Vagina (tissue), 2 donors: ENCODE data around the gene TBC1D19. TPM values are rescaled to one million over a fixed set of nuclear protein-coding genes. Genes with fewer than 3 reads are reported as not detected.
"Not testable (repeated sequence)": the region's sequence is repeated elsewhere in the genome, so short reads cannot be mapped to it uniquely, and the experiment has no call there.

Experiments used
- DNase-seq, 2 donors: peaks; one replicate each; pipeline ENCODE4 v3.0.0-alpha.2; 2017; ENCODE audit errors: extremely low spot score in 2 of 2
- H3K27ac ChIP-seq: fragments of 200-600 bp; sonication (generic); one replicate; pipeline ENCODE4 v1.5.1; 2019
- H3K27me3 ChIP-seq: fragments of 200-600 bp; sonication (generic); one replicate; pipeline ENCODE4 v1.5.1; 2019
- H3K36me3 ChIP-seq, 2 donors: fragments of 200-600 bp; sonication (generic); one replicate each; pipeline ENCODE4 v1.5.1; 2017 to 2019
- H3K4me1 ChIP-seq: fragments of 200-600 bp; sonication (generic); one replicate; pipeline ENCODE4 v1.5.1; 2019
- H3K4me3 ChIP-seq, 2 donors: fragments of 200-600 bp; sonication (generic); 1 replicate in 1 of 2; 2 replicates in 1 of 2; pipeline ENCODE4 v1.5.1; 2016 to 2019
- H3K9me3 ChIP-seq: fragments of 200-600 bp; sonication (generic); one replicate; pipeline ENCODE4 v1.5.1; 2019
- POLR2A ChIP-seq, 2 donors: fragments of 450-650 bp; IDR thresholded peaks; one replicate each; pipeline ENCODE4 v1.6.1; 2017; ENCODE audit warnings: antibody characterized with exemption in 2 of 2, mild to moderate bottlenecking in 2 of 2, moderate library complexity in 2 of 2
- POLR2AphosphoS5 ChIP-seq, 2 donors: sonication (generic); formaldehyde crosslinking; IDR thresholded peaks; one replicate each; pipeline ENCODE4 v1.9.0; 2017; ENCODE audit warnings: antibody characterized with exemption in 2 of 2, mild to moderate bottlenecking in 2 of 2, low read depth in 1 of 2; ENCODE audit not compliant: insufficient read depth in 1 of 2
- intact Hi-C: fragments of 100-400 bp; cut with DNase I; formaldehyde crosslinking; loops from one replicate; pipeline ENCODE4 v1.15.1; 2023
- total RNA-seq: library from RNA; depleted of rRNA; stranded (reverse); fragments of >200 nt; gene quantifications from one replicate; pipeline ENCODE4 v1.2.3, GENCODE V29; 2016
- TF ChIP-seq, protein P1 (sequence below), 3 experiments: fragments of 450-650 bp in 2 of 3; fragments of 200-600 bp in 1 of 3; sonication (generic) in 1 of 3; IDR thresholded peaks; one replicate each; pipeline ENCODE4 v1.5.1; 2017 to 2019; ENCODE audit warnings: antibody characterized with exemption in 3 of 3, mild to moderate bottlenecking in 2 of 3, moderate library complexity in 2 of 3

TBC1D19 gene, protein sequence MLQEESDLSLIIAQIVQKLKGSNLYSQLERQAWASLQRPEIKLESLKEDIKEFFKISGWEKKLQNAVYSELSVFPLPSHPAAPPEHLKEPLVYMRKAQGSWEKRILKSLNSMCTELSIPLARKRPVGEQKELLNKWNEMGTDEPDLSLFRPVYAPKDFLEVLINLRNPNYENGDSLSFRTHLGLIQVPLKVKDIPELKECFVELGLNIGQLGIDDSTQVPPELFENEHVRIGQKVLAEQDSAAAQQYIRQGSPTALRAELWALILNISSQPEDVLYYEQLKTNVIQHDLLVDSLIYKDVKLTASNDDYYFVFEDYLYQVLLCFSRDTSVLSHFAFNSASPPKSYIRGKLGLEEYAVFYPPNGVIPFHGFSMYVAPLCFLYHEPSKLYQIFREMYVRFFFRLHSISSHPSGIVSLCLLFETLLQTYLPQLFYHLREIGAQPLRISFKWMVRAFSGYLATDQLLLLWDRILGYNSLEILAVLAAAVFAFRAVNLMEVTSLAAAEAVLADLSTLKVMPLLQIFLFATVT
- 10.8 TPM for total RNA-seq

DNA sequence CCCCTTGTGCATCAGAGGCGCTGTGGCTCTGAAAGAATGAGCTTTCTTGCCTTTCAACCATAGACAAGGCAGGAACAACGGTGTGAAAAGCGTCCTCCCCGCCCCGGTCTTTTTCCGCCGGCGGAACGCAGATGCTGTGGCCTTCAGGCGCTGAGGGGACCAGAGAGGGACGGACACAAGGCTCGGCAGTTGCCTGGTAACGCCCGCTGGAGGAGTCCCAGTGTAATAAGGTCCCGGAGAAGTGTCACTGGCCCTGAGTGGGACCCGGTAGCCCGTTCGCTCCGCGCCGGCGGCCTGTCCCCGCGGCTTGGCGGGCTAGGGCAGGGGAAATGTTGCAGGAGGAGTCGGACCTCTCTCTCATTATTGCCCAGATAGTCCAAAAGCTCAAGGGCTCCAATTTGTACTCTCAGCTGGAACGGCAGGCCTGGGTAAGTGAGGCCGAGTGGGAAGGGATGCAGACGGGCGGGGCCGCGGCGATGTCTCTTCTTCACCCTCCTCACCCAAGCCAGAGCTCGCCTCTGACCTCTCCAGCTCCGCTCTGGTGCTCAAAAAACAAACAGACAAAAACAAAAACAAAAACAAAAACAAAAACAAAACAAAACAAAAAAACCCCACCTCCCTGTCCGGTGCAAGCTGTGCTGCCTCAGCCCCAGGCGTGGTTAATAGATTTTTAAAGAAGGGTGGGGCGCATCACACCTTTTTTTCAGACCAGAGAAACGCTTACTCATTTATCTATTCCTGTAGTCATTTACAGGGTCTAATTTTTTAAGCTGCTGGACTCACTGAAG is at the start of gene TBC1D19:
Gene TBC1D19 (plus strand): TSS at position 220 of the 788 bp plus-strand sequence. CDS start 110 bp downstream, at position 330.
- H3K9me3 ChIP-seq = no peaks in the 10 kb centered on the region
- intact Hi-C loops = no loop called here
- H3K27me3 ChIP-seq = no peaks in the 10 kb centered on the region
- H3K27ac ChIP-seq = peak within 1 kb of the TSS; percentile 62
- peak; percentile 72 to 79 for TF ChIP-seq POLR2AphosphoS5 (IDR thresholded peaks at IDR 0.05; ENCODE audit: insufficient read depth in 1 of 2, low read depth in 1 of 2)
- no peak for TF ChIP-seq POLR2A (IDR thresholded peaks at IDR 0.05)
- TF ChIP-seq, protein P1, sequence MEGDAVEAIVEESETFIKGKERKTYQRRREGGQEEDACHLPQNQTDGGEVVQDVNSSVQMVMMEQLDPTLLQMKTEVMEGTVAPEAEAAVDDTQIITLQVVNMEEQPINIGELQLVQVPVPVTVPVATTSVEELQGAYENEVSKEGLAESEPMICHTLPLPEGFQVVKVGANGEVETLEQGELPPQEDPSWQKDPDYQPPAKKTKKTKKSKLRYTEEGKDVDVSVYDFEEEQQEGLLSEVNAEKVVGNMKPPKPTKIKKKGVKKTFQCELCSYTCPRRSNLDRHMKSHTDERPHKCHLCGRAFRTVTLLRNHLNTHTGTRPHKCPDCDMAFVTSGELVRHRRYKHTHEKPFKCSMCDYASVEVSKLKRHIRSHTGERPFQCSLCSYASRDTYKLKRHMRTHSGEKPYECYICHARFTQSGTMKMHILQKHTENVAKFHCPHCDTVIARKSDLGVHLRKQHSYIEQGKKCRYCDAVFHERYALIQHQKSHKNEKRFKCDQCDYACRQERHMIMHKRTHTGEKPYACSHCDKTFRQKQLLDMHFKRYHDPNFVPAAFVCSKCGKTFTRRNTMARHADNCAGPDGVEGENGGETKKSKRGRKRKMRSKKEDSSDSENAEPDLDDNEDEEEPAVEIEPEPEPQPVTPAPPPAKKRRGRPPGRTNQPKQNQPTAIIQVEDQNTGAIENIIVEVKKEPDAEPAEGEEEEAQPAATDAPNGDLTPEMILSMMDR (IDR thresholded peaks at IDR 0.05) = peak in 1 of 3 experiments; percentile 26
- peak within 1 kb of the TSS; percentile 67 to 71 for H3K4me3 ChIP-seq
- no peaks in the 10 kb centered on the region for H3K36me3 ChIP-seq
- peaks cover 15% of the 10 kb centered on the region for H3K4me1 ChIP-seq
- DNase-seq = peak in 1 of 2 donors; percentile 88

DNA sequence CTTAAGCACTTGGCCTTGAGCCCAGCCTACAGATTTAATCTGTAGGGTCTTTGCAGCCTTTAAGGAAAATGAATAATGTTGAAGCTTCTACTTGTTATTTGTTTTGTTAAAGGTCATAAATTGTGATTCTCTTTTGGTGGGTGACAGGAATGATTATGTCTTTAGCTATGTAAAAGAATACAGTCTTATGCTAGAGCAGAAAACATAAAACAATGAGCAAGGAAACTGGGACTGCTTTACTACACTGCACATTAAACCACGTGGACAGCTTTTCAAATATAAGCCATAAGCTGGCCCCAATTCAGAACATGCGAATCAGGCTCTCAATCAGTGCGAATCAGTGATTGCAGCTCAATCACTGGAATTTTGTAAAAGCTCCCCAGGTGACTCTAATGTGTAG is 40.9 kb upstream of the TBC1D19 start:
- TF ChIP-seq, protein P1 (IDR thresholded peaks at IDR 0.05) = no peak
- no peak for TF ChIP-seq POLR2AphosphoS5 (IDR thresholded peaks at IDR 0.05; ENCODE audit: insufficient read depth in 1 of 2, low read depth in 1 of 2)
- TF ChIP-seq POLR2A (IDR thresholded peaks at IDR 0.05) = no peak
- no peak for DNase-seq
- Histone ChIP-seq H3K27ac (no peak overlapping the region), H3K4me1 (no peaks in the 10 kb centered on the region), H3K36me3 (no peaks in the 10 kb centered on the region), H3K9me3 (no peaks in the 10 kb centered on the region), H3K4me3 (no peak overlapping the region), H3K27me3 (no peaks in the 10 kb centered on the region)
- intact Hi-C loops = loop anchor here (2.0 kb wide), 1 partner anchor 74 kb away; no protein-coding TSS in a partner anchor

DNA sequence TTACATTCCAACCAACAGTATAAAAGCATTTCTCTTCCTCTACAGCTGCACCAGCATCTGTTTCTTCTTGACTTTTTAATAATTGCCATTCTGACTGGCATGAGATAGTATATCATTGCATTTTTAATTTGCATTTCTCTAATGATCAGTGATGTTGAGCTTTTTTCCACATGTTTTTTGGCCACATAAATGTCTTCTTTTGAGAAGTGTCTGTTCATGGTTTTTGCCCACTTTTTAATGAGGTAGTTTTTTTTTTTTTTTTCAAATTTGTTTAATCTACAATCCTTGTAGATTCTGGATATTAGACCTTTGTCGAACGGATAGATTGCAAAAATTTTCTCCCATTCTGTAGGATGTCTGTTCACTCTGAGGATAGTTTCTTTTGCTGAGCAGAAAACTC is 39.5 kb upstream of the TBC1D19 start:
- Histone ChIP-seq H3K36me3 (no peaks in the 10 kb centered on the region), H3K27me3 (no peaks in the 10 kb centered on the region), H3K4me1 (no peaks in the 10 kb centered on the region), H3K27ac (no peak overlapping the region), H3K4me3 (no peak overlapping the region), H3K9me3 (no peaks in the 10 kb centered on the region)
- TF ChIP-seq POLR2AphosphoS5 (IDR thresholded peaks at IDR 0.05; ENCODE audit: insufficient read depth in 1 of 2, low read depth in 1 of 2) (no peak), POLR2A (IDR thresholded peaks at IDR 0.05) (no peak)
- TF ChIP-seq, protein P1 (IDR thresholded peaks at IDR 0.05) = no peak
- no peak for DNase-seq
- intact Hi-C loops = no loop called here

DNA sequence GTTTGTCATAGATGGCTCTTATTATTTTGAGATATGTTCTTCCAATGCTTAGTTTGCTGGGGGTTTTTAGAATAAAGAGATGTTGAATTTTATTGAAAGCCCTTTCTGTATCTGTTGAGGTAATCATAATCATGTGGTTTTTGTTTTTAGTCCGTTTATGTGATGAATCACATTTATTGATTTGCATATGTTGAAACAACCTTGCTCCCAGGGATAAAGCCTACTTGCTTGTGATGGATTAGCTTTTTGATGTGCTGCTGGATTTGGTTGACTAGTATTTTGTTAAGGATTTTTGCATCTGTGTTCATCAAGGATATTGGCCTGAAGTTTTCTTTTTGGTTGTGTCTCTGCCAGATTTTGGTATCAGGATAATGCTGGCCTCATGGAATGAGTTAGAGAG is 35.5 kb upstream of the TBC1D19 start:
- H3K27me3 ChIP-seq, H3K9me3 ChIP-seq, H3K4me3 ChIP-seq, H3K27ac ChIP-seq, DNase-seq, intact Hi-C loops, H3K4me1 ChIP-seq, H3K36me3 ChIP-seq: not testable (repeated sequence)

DNA sequence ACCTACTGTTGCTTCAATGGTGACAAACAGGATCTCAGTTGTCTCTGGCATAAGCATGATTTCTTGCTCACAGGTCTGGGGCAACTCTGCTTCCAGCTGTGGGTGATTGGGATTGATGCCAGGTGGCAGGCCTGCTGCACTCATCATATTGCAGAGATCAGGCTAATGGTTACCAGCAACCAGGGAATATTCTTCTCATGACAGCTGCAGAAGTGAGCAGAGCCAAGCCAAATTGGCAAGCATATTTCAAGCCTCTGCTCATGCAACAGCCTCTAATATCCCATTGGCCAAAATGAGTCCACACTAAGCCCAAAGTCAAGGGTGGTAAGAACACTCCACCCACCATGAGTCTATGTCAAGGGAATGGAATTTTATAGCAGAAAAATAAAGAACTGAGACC is 26.7 kb upstream of the TBC1D19 start:
- Histone ChIP-seq H3K4me3 (no peak overlapping the region), H3K9me3 (no peaks in the 10 kb centered on the region), H3K36me3 (no peaks in the 10 kb centered on the region), H3K4me1 (no peaks in the 10 kb centered on the region), H3K27me3 (no peaks in the 10 kb centered on the region), H3K27ac (no peak overlapping the region)
- DNase-seq = no peak
- intact Hi-C loops = no loop called here
- TF ChIP-seq POLR2A (IDR thresholded peaks at IDR 0.05) = no peak
- TF ChIP-seq, protein P1 (IDR thresholded peaks at IDR 0.05) = no peak
